Fibroblast of the conjunctiva (primary cell): Measurements from ENCODE around the gene NLRP10.
"Not testable (repeated sequence)": the region's sequence is repeated elsewhere in the genome, so short reads cannot be mapped to it uniquely, and the experiment has no call there.

ENCODE experiments used
- DNase-seq: peaks from one replicate; pipeline ENCODE4 v3.0.0-alpha.2; 2010; ENCODE audit warnings: low read depth

NLRP10 gene

GRCh38 chr11:7965386-7965785, at the start of gene NLRP10:
Gene NLRP10 (minus strand): TSS chr11:7965447. CDS start chr11:7963495, 1,952 bp downstream.
- DNase-seq: no peak

DNA sequence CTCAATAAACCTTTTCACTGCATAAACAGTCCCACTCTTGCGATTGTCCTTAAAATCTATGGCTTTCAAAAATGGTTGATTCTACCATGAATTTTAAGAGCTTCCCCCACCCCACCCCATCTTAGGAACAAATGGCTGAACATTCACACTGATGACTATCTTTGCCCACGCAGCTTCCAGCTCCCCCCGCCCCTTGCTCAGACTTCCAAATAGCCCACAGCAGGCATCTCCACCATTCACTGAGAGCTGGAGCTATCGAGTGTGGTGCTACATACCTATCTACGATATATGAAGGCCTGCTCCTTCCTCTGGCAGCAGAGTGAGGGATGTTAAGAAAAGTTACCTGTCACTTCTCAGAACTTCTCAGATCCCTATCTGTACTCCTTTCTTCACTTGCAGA, 48.6 kb upstream of the NLRP10 start:
- no peak for DNase-seq

DNA sequence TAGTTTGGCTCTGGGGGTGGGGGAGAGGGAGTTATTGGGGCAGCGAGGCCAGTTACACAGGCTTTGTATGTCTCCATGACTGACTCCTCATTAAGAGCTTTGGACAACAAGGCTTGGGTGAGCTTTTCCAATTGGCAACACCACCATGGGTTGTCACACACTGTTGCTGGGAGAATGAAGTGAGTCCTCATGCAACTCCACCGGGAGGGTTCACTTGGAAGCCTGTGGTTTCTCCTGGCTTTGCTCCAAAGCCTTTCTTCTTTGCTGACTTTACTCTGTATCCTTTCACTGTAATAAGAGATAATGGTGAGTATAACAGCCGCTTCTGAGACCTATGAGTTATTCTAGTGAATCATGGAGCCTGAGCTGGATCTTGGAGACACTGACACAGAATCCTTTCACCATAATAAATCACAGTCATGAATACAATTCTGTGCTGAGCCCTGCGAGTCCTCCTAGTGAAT, 46.8 kb upstream of the NLRP10 start:
- DNase-seq: no peak

DNA sequence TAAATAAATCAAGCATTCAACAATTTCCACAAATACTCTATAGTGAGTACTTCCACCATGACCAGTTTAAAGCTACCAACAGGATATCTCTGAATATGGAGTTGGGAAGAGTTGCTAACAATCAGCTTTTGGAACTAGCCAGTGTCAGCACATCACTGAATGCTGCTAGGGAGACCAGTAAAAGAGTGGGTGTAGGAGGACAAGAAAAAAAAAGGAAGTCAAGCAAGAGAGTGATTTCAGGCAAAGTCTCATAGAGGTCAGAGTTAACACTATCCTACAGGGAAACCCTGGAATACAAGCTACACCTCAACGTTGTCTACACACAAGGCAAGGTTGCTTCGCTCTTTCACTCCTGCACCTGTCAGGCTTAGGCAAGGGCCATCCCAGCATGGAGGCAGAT, 46.1 kb upstream of the NLRP10 start:
- no peak for DNase-seq

DNA sequence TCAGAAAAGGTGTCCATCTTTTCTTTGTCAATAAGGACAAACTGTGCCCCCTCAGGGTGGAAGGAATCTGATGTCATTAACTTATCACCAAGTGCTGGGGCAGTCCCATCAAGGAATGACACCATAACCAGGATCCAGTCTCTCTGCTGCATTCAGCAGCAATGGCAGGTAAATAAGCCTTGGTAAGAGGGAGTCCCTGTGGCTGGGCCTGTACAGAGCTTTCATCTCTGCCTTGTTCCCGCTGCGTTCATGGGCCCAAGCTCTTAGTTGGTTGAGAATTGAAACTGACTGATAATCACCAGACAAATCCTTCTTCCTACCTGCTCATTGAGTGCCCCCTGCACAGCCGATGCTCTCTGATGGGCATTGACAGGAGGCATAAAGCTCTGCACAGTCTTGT, 44.6 kb upstream of the NLRP10 start:
- no peak for DNase-seq

DNA sequence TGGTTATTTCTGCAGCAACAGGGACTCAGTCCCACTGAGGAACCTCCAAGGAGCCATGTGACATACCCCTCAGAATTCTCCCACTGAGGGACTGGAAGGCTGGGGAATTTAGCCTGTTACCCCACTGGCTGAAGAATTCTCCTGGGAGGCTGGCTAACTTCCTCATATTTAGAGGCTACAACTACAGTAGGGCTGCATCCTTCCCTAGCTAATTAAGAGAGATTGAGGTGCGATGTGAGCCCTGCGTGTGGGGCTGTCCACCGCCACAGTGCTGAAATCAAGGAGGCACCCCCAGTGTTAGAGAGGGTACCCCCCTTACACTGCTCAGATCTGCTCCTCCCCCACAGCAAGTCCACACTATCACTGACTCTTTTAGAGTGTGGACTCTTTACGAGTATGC, 43.0 kb upstream of the NLRP10 start:
- DNase-seq: no peak

GRCh38 chr11:8006349-8006977, 41.2 kb upstream of the NLRP10 start:
- peak; percentile 62 for DNase-seq

DNA sequence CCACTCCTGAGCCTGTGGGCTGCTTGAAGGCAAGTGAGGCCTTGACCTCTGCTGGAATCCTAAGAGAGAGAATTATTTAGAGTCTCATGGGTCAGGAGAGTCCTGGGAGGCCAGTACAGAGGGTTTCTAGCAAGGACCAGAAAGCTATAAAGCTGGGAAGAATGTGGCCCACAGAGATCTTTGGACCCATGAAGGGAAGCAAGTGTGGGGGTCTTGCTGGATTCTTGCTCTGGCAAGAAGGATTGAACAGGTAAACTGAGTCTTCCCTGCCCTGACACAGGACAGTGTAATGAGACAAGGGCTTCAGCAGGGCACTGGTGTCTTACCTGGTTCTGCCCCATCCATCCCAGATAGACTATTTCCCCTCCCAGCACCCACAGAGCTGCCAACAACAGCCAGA, 40.3 kb upstream of the NLRP10 start:
- DNase-seq: no peak

- DNase-seq: no peak
Observed at GRCh38 chr11:8004008-8004407, 38.8 kb upstream of the NLRP10 start.

GRCh38 chr11:8003187-8003586, 37.9 kb upstream of the NLRP10 start:
- DNase-seq: no peak

DNA sequence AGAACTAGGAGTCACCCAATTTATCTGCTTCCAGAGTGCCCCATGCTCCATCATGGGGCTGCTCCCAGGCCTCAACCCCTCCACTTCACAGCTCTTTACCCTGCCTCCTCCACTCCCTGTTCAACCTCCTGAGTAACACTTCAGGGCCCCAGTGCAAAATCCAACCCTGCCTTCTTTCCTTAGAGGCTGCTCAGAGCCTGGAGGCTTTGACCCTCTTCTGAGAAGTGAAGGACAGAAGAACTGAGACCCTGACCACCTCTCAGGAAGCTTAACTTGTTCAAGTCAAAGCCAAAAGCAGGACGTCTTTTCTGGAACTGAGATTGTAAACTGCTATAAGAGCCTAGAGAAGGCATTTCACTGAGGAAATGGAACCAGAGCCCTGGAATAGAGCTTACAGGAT, 37.4 kb upstream of the NLRP10 start:
- no peak for DNase-seq

DNA sequence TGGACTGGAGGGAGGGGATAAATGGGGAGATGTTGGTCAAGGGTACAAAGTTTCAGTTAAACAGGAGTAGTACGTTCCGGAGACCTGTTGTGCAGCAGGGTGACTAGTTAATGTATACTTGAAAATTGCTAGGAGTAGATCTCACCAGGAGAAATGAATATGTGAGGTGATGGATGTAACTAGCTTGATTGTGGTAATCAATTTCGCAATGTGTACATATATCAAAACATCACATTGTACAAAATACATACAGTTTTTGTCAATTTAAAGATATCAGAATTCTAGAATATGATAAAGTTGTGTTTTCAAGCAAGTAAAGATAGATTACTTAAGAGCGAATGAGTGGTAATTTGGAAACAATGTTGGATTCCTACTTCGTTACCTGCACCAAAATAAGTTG, 35.1 kb upstream of the NLRP10 start:
- DNase-seq: no peak

DNA sequence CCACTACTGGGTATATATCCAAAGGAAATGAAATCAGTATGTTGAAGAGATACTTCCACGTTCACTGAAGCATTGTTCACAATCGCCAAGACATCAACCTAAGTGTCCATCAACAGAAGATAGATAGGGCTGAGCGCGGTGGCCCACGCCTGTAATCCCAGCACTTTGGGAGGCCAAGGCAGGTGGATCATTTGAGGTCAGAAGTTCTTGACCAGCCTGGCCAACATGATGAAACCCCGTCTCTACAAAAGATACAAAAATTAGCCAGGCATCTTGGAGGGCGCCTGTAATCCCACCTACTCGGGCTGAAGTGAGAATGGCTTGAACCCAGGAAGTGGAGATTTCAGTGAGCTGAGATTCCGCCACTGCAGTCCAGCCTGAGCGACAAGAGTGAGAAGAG, 34.5 kb upstream of the NLRP10 start:
- DNase-seq: no peak

- DNase-seq: no peak
Observed at GRCh38 chr11:7994581-7995278, 29.5 kb upstream of the NLRP10 start.

- not testable (repeated sequence) for DNase-seq
Observed at GRCh38 chr11:7987560-7987883, 22.3 kb upstream of the NLRP10 start.

GRCh38 chr11:7986768-7987559, 21.7 kb upstream of the NLRP10 start, which contains the start of gene EIF3F:
Gene EIF3F (plus strand): TSS chr11:7987337. CDS start chr11:7987353, 16 bp downstream.
- peak; percentile 99 for DNase-seq

- DNase-seq: no peak
Observed at GRCh38 chr11:7983832-7984590, 18.8 kb upstream of the NLRP10 start.

DNA sequence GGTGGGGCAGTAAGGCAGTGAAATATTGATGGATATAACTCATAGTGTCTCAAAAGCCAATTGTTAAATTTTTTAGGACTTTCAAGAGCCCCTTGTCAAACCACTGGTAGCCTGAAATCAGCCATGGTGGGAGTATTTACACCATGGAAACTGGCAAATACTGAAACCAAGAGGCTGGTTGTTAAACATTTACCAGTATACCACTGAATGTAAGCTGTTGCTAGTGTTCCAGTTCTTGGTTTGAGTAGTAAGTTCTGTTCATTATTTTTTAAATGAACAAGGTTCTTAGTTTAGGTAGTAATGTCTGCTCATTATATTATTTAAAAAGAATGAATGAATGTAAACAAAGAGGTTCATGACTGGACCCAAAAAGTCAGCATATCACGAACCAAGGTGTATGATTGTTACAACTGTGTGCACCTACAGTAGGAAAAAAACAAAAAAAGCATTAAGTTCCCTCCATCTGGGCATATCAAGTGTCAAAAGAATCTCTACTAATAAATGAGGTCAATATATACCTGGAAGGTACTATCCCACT, 17.4 kb upstream of the NLRP10 start:
- DNase-seq: no peak

- no peak for DNase-seq
Observed at GRCh38 chr11:7981619-7982157, 16.4 kb upstream of the NLRP10 start.

GRCh38 chr11:7977232-7977917, 12.1 kb upstream of the NLRP10 start:
- peak; percentile 95 for DNase-seq

DNA sequence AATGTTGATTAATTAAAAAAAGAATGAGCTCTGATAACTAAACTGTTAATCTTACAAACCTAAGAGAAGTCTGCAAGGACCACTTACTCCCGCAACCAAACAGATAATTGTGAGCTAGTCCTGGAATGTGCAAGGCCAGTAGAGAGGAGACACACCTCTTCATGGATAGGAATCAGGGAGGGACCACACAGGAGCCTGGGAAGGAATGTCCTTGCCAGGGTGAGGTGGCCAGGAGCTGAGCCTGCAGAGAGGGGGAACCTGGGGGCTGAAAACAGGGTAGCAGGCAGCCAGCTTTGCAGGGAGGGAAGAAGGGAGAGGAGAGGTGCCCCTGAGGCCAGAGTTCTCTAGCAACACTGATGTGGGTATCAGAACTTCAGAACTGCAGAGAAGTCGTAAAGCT, 9.4 kb upstream of the NLRP10 start:
- no peak for DNase-seq
